PFSK-1 (cell line): ENCODE measurements around the gene COX8A.

Experiments used
- FOXP2 ChIP-seq: optimal IDR thresholded peaks from 2 replicates; pipeline ENCODE3; 2011; ENCODE audit warnings: borderline replicate concordance, control low read depth, inconsistent platforms; ENCODE audit not compliant: insufficient read depth; ENCODE audit errors: extremely low read length, extremely low read depth
- POLR2AphosphoS5 ChIP-seq: IDR thresholded peaks from 2 replicates; pipeline ENCODE4 v1.6.1; 2012; ENCODE audit warnings: low read depth, mild to moderate bottlenecking, control low read depth, low read length, moderate library complexity
- REST ChIP-seq, 2 experiments: IDR thresholded peaks; 2 replicates each; pipeline versions ENCODE4 v1.6.1 to v1.8.0; 2011 to 2012; ENCODE audit warnings: low read depth in 2 of 2, low read length in 2 of 2, control low read depth in 1 of 2, inconsistent platforms in 1 of 2, mild to moderate bottlenecking in 1 of 2, moderate library complexity in 1 of 2; ENCODE audit not compliant: insufficient read depth in 1 of 2
- SIN3A ChIP-seq: IDR thresholded peaks from 2 replicates; pipeline ENCODE4 v1.6.1; 2012; ENCODE audit warnings: mild to moderate bottlenecking, low read length, moderate library complexity, borderline replicate concordance; ENCODE audit not compliant: insufficient read depth
- TAF1 ChIP-seq: IDR thresholded peaks from 2 replicates; pipeline ENCODE4 v1.6.1; 2012; ENCODE audit warnings: low read length, control low read depth, borderline replicate concordance; ENCODE audit not compliant: insufficient read depth

COX8A gene

DNA sequence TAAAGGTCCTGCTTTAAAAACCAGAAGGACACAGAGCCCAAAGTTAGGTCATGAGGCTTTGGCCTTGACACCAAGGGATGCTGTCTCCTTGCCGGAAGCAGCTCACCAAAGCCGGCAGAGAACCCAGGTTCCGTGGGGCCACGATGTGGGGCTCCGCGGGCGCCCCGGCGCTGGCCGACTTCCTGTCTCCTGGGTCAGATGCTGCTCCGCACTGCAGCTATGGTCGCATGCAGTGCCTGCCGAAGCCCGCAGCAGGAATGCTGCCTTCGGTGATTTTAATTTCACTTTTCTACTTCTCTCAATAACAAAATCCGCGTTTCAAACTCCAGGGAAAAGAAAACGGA, 11.4 kb downstream of the COX8A start:
- no peak for TF ChIP-seq FOXP2
- TF ChIP-seq REST (IDR thresholded peaks at IDR 0.05; ENCODE audit: insufficient read depth in 1 of 2, low read depth in 2 of 2, low read length in 2 of 2) = no peak
- no peak for TF ChIP-seq SIN3A
- TF ChIP-seq POLR2AphosphoS5 = no peak
- TF ChIP-seq TAF1 = no peak

- TF ChIP-seq TAF1 (peak; percentile 97), REST (IDR thresholded peaks at IDR 0.05; ENCODE audit: insufficient read depth in 1 of 2, low read depth in 2 of 2, low read length in 2 of 2) (no peak; a peak in 1 of 4 replicates), FOXP2 (peak; percentile 87), SIN3A (0 out of 2 replicates have a peak, but pooled peaks have one; percentile 65), POLR2AphosphoS5 (peak; percentile 84)
Observed at GRCh38 chr11:63986156-63986931, 11.9 kb downstream of the COX8A start, which contains the start of gene OTUB1. OTUB1 (plus strand) TSS chr11:63986438; CDS start chr11:63986457, 19 bp downstream.

DNA sequence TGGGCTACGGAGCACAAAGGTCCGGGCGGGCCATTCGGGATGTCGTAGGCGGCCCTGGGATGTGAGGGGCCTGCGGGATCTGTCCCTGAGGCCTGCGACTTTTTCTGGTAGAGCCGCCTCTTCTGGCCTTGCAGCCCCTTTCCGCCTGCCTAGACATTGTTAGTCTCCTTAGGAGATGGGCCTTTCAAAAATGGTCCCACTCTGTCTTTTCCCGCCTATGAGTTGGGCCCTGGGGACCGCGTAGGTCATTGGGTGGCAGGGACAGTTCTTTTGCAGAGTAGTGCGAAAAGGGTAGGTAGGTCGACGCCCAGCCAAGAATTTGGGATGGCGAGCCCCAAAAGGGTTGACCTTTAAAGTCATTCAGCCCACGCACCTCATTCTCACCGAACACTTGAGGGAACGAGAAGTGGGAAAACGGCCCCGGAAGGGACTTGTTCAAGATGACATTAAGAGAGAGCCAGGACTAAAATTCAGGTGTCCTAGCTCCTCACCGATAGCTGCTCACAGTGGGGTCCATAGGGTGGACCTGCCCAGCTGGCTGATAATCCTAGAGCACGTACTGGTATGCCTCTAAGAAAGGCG, 12.6 kb downstream of the COX8A start:
- no peak for TF ChIP-seq REST (IDR thresholded peaks at IDR 0.05; ENCODE audit: insufficient read depth in 1 of 2, low read depth in 2 of 2, low read length in 2 of 2)
- TF ChIP-seq TAF1 = no peak
- TF ChIP-seq FOXP2 = no peak
- no peak for TF ChIP-seq POLR2AphosphoS5
- TF ChIP-seq SIN3A = no peak

DNA sequence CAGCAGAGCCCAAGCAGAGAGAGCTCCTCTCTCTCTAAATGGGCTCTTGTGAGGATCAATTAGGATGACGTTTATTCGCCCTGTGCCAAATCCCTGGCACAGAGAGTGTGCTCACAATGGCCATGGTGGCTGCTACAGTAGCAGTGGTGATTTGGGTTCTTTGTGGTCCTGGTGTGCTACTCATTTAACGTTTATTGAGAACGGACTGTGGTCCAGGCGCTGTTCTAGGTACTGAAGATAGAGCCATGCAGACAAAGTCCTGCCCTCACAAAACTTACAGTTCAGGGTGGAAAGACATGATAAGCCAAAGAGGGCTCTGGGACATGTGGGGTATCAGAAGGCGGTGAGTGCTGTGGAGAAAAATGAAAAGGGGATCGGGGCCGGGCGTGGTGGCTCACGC, 17.1 kb downstream of the COX8A start:
- TF ChIP-seq POLR2AphosphoS5 = no peak
- peak in 1 of 2 experiments; percentile 82; a peak in 2 of 4 replicates for TF ChIP-seq REST (IDR thresholded peaks at IDR 0.05; ENCODE audit: insufficient read depth in 1 of 2, low read depth in 2 of 2, low read length in 2 of 2)
